ENCODE results near the gene YWHAQ. TPM values are rescaled to one million over a fixed set of nuclear protein-coding genes. Genes with fewer than 3 reads are reported as not detected.

Gene YWHAQ
- total and polyA plus RNA-seq, 2 donors (not counting 1 experiment from before 2014, with no cell fraction given) = 68.7 to 126 TPM

- Mint-ChIP-seq H3K9me3 (ENCODE audit: insufficient read depth) (no peaks in the 10 kb centered on the region), H3K4me3 (no peak overlapping the region), H3K27ac (no peak overlapping the region), H3K4me1 (peaks cover 6% of the 10 kb centered on the region), H3K27me3 (peaks cover 12% of the 10 kb centered on the region)
- ATAC-seq (ENCODE audit: low read depth) = no peak
- no peak for DNase-seq
- Histone ChIP-seq H3K4me2 (replicated peaks; ENCODE audit: low read depth, low read length, poor library complexity, severe bottlenecking) (no peak overlapping the region), H3K9me3 (ENCODE audit: control extremely low read depth in 1 of 3, control insufficient read depth in 2 of 3, insufficient read depth in 1 of 3, low read length in 2 of 3) (no peaks in the 10 kb centered on the region), H3K27me3 (replicated peaks in 1 of 4; ENCODE audit: control extremely low read depth in 1 of 4, control insufficient read depth in 3 of 4, insufficient read depth in 4 of 4, low read length in 3 of 4) (no peaks in the 10 kb centered on the region), H3K4me1 (ENCODE audit: control insufficient read depth in 2 of 2, insufficient read depth in 2 of 2, low read length in 2 of 2) (no peaks in the 10 kb centered on the region), H3K27ac (ENCODE audit: low read length in 2 of 2) (no peak overlapping the region), H3K79me2 (ENCODE audit: control insufficient read depth, insufficient read depth, low read length) (no peaks in the 10 kb centered on the region), H3K9ac (ENCODE audit: low read length) (no peak overlapping the region), H3K4me3 (ENCODE audit: control extremely low read depth in 1 of 5, extremely low read depth in 1 of 5, insufficient read depth in 1 of 5, low read depth in 2 of 5, low read length in 4 of 5) (no peak overlapping the region), H4K20me1 (ENCODE audit: control insufficient read depth, insufficient read depth, low read length, poor library complexity, severe bottlenecking) (no peaks in the 10 kb centered on the region), H3K36me3 (replicated peaks in 1 of 2; ENCODE audit: control extremely low read depth in 1 of 2, control insufficient read depth in 1 of 2, extremely low read depth in 1 of 2, insufficient read depth in 2 of 2, low read length in 1 of 2) (no peaks in the 10 kb centered on the region), H2AFZ (ENCODE audit: insufficient read depth, low read depth, low read length, poor library complexity, severe bottlenecking) (no peak overlapping the region)
- POLR2A ChIA-PET = interaction anchor here (0.6 kb wide), 1 partner anchor 32 kb away, joined by 3 read pairs; no protein-coding TSS in a partner anchor
- CTCF ChIA-PET = no interaction called here
- TF ChIP-seq EZH2 (IDR thresholded peaks at IDR 0.05; ENCODE audit: borderline replicate concordance, insufficient read depth, low read depth, low read length, poor library complexity, severe bottlenecking) (no peak), CTCF (IDR thresholded peaks at IDR 0.05) (no peak)
- intact Hi-C loops (cut with micrococcal nuclease) = no loop called here
- WGBS (ENCODE audit: insufficient coverage) = 100% methylated on average over 1 of the region's 2 CpGs
These were observed 6.5 kb upstream of the YWHAQ start for GRCh38 chr2:9637330-9637729.

GRCh38 chr2:9634133-9634532 lies 3.3 kb upstream of the YWHAQ start:
- H3K4me3 ChIP-seq (ENCODE audit: control extremely low read depth in 1 of 5, extremely low read depth in 1 of 5, insufficient read depth in 1 of 5, low read depth in 2 of 5, low read length in 4 of 5) = no peak overlapping the region
- no peaks in the 10 kb centered on the region for H3K36me3 ChIP-seq (replicated peaks in 1 of 2; ENCODE audit: control extremely low read depth in 1 of 2, control insufficient read depth in 1 of 2, extremely low read depth in 1 of 2, insufficient read depth in 2 of 2, low read length in 1 of 2)
- ChIA-PET CTCF (no interaction called here), POLR2A (no interaction called here)
- H2AFZ ChIP-seq (ENCODE audit: insufficient read depth, low read depth, low read length, poor library complexity, severe bottlenecking) = no peak overlapping the region
- 100% methylated on average over 1 of the region's 3 CpGs for WGBS (ENCODE audit: insufficient coverage)
- H3K9me3 ChIP-seq (ENCODE audit: control extremely low read depth in 1 of 3, control insufficient read depth in 2 of 3, insufficient read depth in 1 of 3, low read length in 2 of 3) = no peaks in the 10 kb centered on the region
- TF ChIP-seq EZH2 (IDR thresholded peaks at IDR 0.05; ENCODE audit: borderline replicate concordance, insufficient read depth, low read depth, low read length, poor library complexity, severe bottlenecking) (no peak), CTCF (IDR thresholded peaks at IDR 0.05) (no peak)
- H3K4me1 ChIP-seq (ENCODE audit: control insufficient read depth in 2 of 2, insufficient read depth in 2 of 2, low read length in 2 of 2) = peaks cover 12 to 14% of the 10 kb centered on the region in 2 donors
- Mint-ChIP-seq H3K4me1 (peaks cover 16% of the 10 kb centered on the region), H3K27me3 (peaks cover 4% of the 10 kb centered on the region), H3K9me3 (ENCODE audit: insufficient read depth) (no peaks in the 10 kb centered on the region), H3K27ac (no peak overlapping the region), H3K4me3 (no peak overlapping the region)
- H3K9ac ChIP-seq (ENCODE audit: low read length) = no peak overlapping the region
- no peaks in the 10 kb centered on the region for H3K27me3 ChIP-seq (replicated peaks in 1 of 4; ENCODE audit: control extremely low read depth in 1 of 4, control insufficient read depth in 3 of 4, insufficient read depth in 4 of 4, low read length in 3 of 4)
- intact Hi-C loops (cut with micrococcal nuclease) = loop anchor here (5.0 kb wide), 2 partner anchors 37 to 318 kb away; partner anchors contain the start of gene GRHL1
- no peak overlapping the region for H3K4me2 ChIP-seq (replicated peaks; ENCODE audit: low read depth, low read length, poor library complexity, severe bottlenecking)
- H4K20me1 ChIP-seq (ENCODE audit: control insufficient read depth, insufficient read depth, low read length, poor library complexity, severe bottlenecking) = peaks cover 12% of the 10 kb centered on the region
- DNase-seq (no peak), ATAC-seq (ENCODE audit: low read depth) (no peak)
- peaks cover 12% of the 10 kb centered on the region for H3K79me2 ChIP-seq (ENCODE audit: control insufficient read depth, insufficient read depth, low read length)
- H3K27ac ChIP-seq (ENCODE audit: low read length in 2 of 2) = no peak overlapping the region

Data from B cell (primary cell).